Aorta (tissue), 5 donors: ENCODE measurements around the gene TBCEL. TPM values are rescaled to one million over a fixed set of nuclear protein-coding genes. Genes with fewer than 3 reads are reported as not detected.

ENCODE experiments used
- ATAC-seq: fragments of 200-7000 bp; cut with Tn5 transposase; one replicate; pipeline ENCODE4 v1.9.1; 2022; ENCODE audit warnings: moderate library complexity; ENCODE audit not compliant: low FRiP score
- DNase-seq, 2 donors: peaks; one replicate each; pipeline ENCODE4 v3.0.0-alpha.2; 2020
- H3K27ac ChIP-seq, 2 donors: one replicate each; pipeline ENCODE4 v1.5.1; 2013; ENCODE audit warnings: low read length in 2 of 2, mild to moderate bottlenecking in 2 of 2, moderate library complexity in 2 of 2, control low read depth in 1 of 2, inconsistent platforms in 1 of 2, low read depth in 1 of 2
- H3K27me3 ChIP-seq, 2 donors: one replicate each; pipeline ENCODE4 v1.6.1; 2013; ENCODE audit warnings: control low read depth in 1 of 2, low read length in 1 of 2, mild to moderate bottlenecking in 1 of 2, moderate library complexity in 1 of 2; ENCODE audit not compliant: insufficient read depth in 2 of 2, control insufficient read depth in 1 of 2
- H3K36me3 ChIP-seq, 2 donors: one replicate each; pipeline ENCODE4 v1.6.1; 2013; ENCODE audit warnings: control low read depth in 1 of 2, low read length in 1 of 2, mild to moderate bottlenecking in 1 of 2; ENCODE audit not compliant: insufficient read depth in 2 of 2, control insufficient read depth in 1 of 2
- H3K4me1 ChIP-seq, 2 donors: one replicate each; pipeline ENCODE4 v1.6.1; 2013; ENCODE audit warnings: low read length in 2 of 2, control low read depth in 1 of 2, mild to moderate bottlenecking in 1 of 2, moderate library complexity in 1 of 2; ENCODE audit not compliant: insufficient read depth in 2 of 2, control insufficient read depth in 1 of 2
- H3K4me3 ChIP-seq, 2 donors: one replicate each; pipeline ENCODE4 v1.5.1; 2013; ENCODE audit warnings: low read length in 2 of 2, control low read depth in 1 of 2, mild to moderate bottlenecking in 1 of 2
- H3K9me3 ChIP-seq: one replicate; pipeline ENCODE4 v1.6.1; 2013; ENCODE audit warnings: mild to moderate bottlenecking, low read length; ENCODE audit not compliant: control insufficient read depth
- WGBS, 2 donors: extraction: QIAGEN DNeasy Blood & Tissue Kit; methylation state at CpG; one replicate each; pipeline ENCODE4 v1.1.7; 2013; 5-methylcytosine and 5-hydroxymethylcytosine counted together
- intact Hi-C, 2 donors: fragments of 100-400 bp; cut with DNase I; formaldehyde crosslinking; loops; one replicate each; pipeline versions ENCODE4 v1.14.2 to v1.15.0; 2022
- polyA plus RNA-seq, 2 donors: library from polyadenylated mRNA; stranded (reverse); fragments of 200-250 nt; gene quantifications; one replicate each; pipeline ENCODE4 v1.2.3, GENCODE V29; 2013
- total RNA-seq, 2 donors: library from RNA; stranded (reverse); fragmentation: NEBNext Ultra II Directional; extraction: Animal tissue kit (Norgen Biotek cat#: 25700); gene quantifications; one replicate each; pipeline ENCODE4 v1.2.1, GENCODE V29; 2021
- donor health status: healthy with polysubstance abuse.
- donor health status: Bipolar disorder and iron deficiency.
- donor health status: DM: no; HTN: no; CAD: no.
- donor health status: DM: no; HTN: no; CAD: no.
- donor health status: DM: yes; HTN: yes; CAD: no.

The TBCEL gene
- total and polyA plus RNA-seq, 4 donors = 5.9 to 29.1 (median 16.6) TPM

DNA sequence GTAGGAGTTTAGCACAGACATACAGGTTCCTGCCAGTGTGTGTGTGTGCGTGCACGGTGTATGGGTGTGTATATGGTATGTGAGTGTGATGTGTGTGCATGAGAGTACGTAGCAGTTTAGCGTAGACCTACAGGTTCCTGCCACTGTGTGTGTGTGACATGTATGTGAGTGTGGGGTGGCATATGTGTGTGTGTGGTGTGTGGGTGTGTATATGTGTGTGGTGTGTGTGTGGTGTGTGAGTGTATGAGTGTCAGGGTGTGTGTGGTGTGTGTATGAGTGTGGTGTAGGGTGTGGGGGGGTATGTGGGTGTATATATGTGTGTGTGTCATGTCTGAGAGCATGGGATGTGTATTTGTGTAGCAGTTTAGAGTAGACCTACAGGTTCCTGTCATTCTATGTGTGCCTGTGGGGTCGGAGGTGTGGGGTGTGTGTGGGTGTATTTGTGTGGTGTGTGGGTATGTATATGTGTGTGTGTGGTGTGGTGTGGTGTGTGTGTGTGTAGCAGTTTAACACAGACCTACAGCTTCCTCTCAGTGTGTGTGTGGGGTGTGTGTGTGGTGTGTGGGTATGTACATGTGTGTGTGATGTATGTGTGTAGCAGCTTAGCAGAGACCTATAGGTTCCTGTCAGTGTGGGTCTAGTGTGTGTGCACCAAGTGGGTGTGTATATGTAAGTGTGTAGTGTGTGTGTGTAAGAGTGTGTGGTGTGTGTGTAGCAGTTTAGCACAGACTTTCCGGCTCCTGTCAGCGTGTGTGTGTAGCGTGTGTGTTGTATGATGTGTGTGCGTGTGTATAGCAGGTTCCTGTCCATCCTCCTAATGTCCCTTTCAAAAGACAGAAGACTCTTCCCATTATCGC is 31.8 kb upstream of the TBCEL start:
- Histone ChIP-seq H3K9me3 (no peaks in the 10 kb centered on the region), H3K27ac (no peak overlapping the region), H3K4me3 (no peak overlapping the region), H3K36me3 (no peaks in the 10 kb centered on the region), H3K27me3 (no peaks in the 10 kb centered on the region), H3K4me1 (no peaks in the 10 kb centered on the region)
- DNase-seq (no peak), ATAC-seq (no peak)
- intact Hi-C loops = no loop called here
- 85 to 94% methylated on average over 10 of the region's 10 CpGs for WGBS, 2 donors

DNA sequence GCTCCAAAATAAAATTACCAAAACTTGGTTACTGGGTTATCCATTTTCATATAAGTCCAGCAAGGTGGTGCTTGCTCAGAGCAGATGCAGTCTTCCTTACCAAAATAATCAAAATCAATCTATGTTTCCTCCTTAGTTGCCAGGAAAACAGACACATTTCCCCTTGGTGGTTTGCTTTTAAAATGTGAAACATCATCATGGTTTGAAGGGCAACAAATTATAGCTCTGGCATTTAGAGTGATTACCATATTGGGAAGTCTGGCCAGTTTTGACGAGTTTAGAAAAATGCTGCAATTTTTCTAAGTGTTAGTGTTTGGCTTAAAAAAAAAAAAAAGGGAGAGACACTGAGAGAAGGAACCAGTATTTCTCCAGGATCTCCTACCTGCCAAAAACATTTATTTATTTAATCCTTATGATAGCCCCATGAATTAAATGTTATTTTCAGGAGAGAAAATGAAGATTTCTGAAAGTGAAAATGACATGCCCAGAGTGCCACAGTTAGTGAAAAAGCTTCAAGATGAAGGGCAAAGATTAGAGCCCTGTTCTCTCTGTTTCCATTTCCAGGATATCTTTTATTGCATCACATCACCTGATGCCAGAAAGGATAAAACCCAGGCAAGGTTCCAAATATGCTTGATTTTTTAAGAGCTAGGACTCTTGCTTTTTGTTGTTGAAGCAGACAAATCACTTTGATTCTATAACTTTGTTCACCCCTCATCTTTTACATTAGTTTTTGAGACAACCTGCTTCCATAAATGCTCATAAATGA is 29.6 kb upstream of the TBCEL start:
- WGBS, 2 donors = 6 to 12% methylated on average over 1 of the region's 1 CpG
- no peaks in the 10 kb centered on the region for H3K4me1 ChIP-seq
- DNase-seq = no peak

DNA sequence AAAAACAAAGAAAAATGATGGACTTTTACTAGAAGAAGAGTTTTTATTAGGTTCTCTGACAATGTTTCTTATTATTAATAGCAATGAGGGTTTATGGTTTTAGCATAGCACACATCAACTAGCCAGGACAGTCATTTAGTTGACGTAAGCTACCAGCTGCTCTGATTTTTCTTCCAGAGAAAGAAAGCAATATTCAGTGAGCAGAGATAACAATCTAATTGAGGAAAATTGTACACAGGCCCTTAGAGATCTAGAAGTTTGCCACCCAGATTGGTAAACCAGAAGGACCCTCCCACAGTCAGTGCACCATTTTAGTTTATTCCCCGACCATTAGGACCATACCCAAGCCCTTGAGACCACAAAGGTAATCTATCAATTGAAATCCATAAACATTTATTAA is 28.7 kb upstream of the TBCEL start:
- Histone ChIP-seq H3K4me3 (no peak overlapping the region), H3K27ac (no peak overlapping the region), H3K27me3 (no peaks in the 10 kb centered on the region), H3K4me1 (no peaks in the 10 kb centered on the region), H3K36me3 (no peaks in the 10 kb centered on the region), H3K9me3 (no peaks in the 10 kb centered on the region)
- intact Hi-C loops = no loop called here
- 95% methylated on average over 2 of the region's 2 CpGs for WGBS, 2 donors
- DNase-seq (no peak), ATAC-seq (no peak)

More for the DNA sequence above, 29.6 kb upstream of the TBCEL start:
- no peak for ATAC-seq
- Histone ChIP-seq H3K4me3 (no peak overlapping the region), H3K27me3 (no peaks in the 10 kb centered on the region), H3K36me3 (no peaks in the 10 kb centered on the region), H3K9me3 (no peaks in the 10 kb centered on the region), H3K27ac (no peak overlapping the region)
- intact Hi-C loops = no loop called here

DNA sequence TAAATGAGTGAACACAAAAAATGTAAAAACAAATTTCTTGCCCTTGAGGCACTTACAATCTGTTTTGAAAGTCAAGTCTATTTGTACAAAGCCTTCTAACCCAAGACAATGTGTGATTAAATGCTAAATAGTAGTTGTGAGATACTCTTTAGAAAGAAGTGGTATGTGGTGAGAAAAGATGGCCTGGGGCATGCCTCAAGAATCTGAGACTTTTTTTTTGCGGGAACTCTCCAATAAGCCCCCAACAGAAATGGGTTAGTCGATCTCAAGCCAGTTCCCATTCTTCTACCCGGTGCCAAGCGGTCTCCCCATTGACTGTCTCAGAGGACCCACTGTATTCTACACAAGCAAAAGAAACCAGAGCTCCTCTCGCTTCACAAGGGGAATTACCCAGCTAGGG is 26.9 kb upstream of the TBCEL start:
- Histone ChIP-seq H3K36me3 (no peaks in the 10 kb centered on the region), H3K4me1 (no peaks in the 10 kb centered on the region), H3K9me3 (no peaks in the 10 kb centered on the region), H3K27ac (no peak overlapping the region), H3K4me3 (no peak overlapping the region), H3K27me3 (no peaks in the 10 kb centered on the region)
- DNase-seq (no peak), ATAC-seq (no peak)
- intact Hi-C loops = no loop called here
- 88 to 91% methylated on average over 5 of the region's 5 CpGs for whole genome bisulfite sequencing, 2 donors

DNA sequence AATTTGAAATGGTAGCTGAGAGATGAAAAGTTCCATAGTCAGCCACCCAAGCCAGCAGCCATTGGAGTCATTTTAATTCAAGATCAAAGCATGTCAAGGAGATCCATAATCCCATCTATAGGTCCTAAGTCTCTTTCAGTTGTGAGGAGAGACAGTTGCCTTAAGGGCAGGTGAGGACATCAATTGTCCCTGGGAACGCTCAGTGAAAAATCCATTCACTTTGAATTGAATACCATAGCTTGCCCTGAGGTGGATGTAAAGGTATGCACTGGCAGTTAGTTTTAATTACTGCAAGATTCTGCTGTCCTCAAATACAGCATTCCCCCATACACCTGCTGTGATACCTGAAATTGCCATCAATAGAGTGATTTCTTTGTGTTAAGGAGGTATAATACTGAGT is 25.3 kb upstream of the TBCEL start:
- H3K27me3 ChIP-seq = peaks cover 0 to 2% of the 10 kb centered on the region in 2 donors
- no peak overlapping the region for H3K4me3 ChIP-seq
- DNase-seq (no peak), ATAC-seq (no peak)
- no peaks in the 10 kb centered on the region for H3K4me1 ChIP-seq
- H3K36me3 ChIP-seq = no peaks in the 10 kb centered on the region
- H3K27ac ChIP-seq = no peak overlapping the region
- intact Hi-C loops = no loop called here
- WGBS, 2 donors = 94 to 100% methylated on average over 1 of the region's 1 CpG
- H3K9me3 ChIP-seq = no peaks in the 10 kb centered on the region

DNA sequence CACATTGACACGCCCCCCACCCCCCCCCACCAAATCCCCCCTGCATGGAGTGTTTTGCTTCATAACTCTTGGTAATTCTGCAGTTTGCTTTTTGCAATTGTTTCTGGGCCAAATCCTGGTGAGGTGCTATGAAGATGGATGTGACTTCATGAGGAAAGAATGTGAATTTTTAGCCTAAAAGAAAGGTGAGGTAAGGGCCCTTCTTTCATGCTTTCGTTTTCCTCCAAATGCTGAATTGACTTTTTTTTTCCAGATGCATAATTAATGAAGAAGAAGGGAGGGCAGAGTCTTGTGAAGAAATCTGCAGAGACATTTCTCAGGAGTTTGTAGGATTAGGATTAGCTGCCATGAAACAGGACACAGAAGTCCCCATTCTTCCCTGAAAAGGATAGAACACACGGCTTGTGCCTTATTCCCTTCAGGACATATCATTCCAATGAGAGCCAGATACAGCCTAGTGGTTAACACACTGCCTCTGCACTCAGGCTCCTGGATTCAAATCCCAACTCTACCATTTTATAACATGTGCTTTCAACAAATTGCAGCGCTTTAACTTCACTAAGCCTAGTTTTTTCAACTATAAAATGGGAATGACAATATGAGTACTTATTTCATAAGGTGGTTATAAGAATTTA is 19.6 kb upstream of the TBCEL start:
- no peaks in the 10 kb centered on the region for H3K4me1 ChIP-seq
- peaks cover 0 to 2% of the 10 kb centered on the region in 2 donors for H3K27me3 ChIP-seq
- no peak overlapping the region for H3K27ac ChIP-seq
- DNase-seq = no peak
- H3K9me3 ChIP-seq = no peaks in the 10 kb centered on the region
- H3K36me3 ChIP-seq = no peaks in the 10 kb centered on the region
- intact Hi-C loops = no loop called here
- H3K4me3 ChIP-seq = no peak overlapping the region
- ATAC-seq = no peak
- WGBS, 2 donors = 39 to 49% methylated on average over 4 of the region's 4 CpGs

DNA sequence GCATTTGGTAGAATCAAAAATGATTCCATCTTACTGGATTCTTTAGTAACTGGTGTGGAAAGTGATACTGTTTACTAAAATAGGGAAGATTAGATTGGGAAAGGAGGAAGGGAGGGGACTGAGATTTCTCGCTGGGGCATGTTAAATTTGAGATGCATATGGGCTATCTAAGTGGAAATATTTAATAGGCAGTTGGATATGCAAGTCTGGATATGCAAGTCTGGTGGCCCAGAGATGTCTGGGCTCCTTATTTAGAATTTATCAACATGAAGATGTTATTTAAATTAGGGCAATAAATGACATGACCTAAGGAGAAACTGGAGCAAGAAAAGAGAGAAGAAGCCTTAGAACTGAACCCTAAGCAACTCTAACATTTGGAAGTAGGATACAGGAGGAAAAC is 17.0 kb upstream of the TBCEL start:
- Histone ChIP-seq H3K4me3 (no peak overlapping the region), H3K9me3 (no peaks in the 10 kb centered on the region), H3K36me3 (no peaks in the 10 kb centered on the region), H3K27ac (no peak overlapping the region), H3K27me3 (peaks cover 0 to 2% of the 10 kb centered on the region in 2 donors), H3K4me1 (no peaks in the 10 kb centered on the region)
- 82 to 88% methylated on average over 1 of the region's 1 CpG for WGBS, 2 donors
- DNase-seq (no peak), ATAC-seq (no peak)
- intact Hi-C loops = no loop called here

DNA sequence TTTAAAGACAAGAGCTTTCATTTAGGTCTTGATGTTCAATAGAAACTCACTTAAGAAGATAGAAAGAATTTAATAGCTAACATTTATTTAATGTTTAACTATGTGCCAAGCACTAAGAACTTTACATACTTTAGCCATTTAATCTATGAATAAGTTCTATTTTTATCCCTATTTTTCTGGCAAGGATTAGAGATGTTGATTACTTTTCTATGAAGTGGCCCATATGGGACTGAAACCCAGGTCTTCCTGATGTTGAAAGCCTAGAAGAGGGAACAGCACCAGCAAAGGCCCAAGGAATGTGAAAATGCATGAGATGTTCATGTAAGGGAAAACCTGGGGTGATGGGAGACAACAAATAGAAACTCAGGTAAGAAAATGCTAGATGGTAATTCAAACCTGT is 15.4 kb upstream of the TBCEL start:
- no peak overlapping the region for H3K4me3 ChIP-seq
- intact Hi-C loops = no loop called here
- H3K4me1 ChIP-seq = no peaks in the 10 kb centered on the region
- no peaks in the 10 kb centered on the region for H3K27me3 ChIP-seq
- H3K9me3 ChIP-seq = no peaks in the 10 kb centered on the region
- H3K36me3 ChIP-seq = no peaks in the 10 kb centered on the region
- no peak overlapping the region for H3K27ac ChIP-seq
- ATAC-seq (no peak), DNase-seq (no peak)
